SK-N-SH (cell line): ENCODE data around the gene MAP2K5.

Experiments
- NRF1 ChIP-seq: IDR thresholded peaks from 2 replicates; pipeline ENCODE4 v1.6.1; 2012; ENCODE audit warnings: low read depth, mild to moderate bottlenecking, low read length
- RAD21 ChIP-seq: IDR thresholded peaks from 2 replicates; pipeline ENCODE4 v1.6.1; 2012; ENCODE audit warnings: mild to moderate bottlenecking, low read length
- TF ChIP-seq, protein P1 (sequence below): fragments of 200-600 bp; sonication (generic); IDR thresholded peaks from 2 replicates; pipeline ENCODE4 v1.6.1; 2017; ENCODE audit warnings: antibody characterized with exemption, mild to moderate bottlenecking, moderate library complexity

DNA sequence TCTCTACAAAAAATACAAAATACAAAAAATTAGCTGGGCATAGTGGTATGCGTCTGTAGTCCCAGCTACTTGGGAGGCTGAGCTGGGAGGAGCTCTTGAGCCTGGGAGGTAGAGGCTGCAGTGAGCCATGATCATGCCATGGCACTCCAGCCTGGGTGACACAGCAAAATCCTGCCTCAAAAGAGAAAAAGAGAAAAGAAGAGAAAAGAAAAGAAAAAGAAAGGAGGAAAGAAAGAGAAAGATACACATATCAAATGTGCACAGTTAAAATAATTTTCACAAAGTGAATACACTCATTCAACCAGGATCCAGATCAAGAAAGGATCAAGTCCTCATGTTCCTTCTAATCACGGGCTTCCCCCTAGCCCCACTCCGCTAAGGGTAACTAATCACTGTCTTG is 27.4 kb upstream of the MAP2K5 start:
- TF ChIP-seq RAD21 (no peak), NRF1 (no peak)
- TF ChIP-seq, protein P1, sequence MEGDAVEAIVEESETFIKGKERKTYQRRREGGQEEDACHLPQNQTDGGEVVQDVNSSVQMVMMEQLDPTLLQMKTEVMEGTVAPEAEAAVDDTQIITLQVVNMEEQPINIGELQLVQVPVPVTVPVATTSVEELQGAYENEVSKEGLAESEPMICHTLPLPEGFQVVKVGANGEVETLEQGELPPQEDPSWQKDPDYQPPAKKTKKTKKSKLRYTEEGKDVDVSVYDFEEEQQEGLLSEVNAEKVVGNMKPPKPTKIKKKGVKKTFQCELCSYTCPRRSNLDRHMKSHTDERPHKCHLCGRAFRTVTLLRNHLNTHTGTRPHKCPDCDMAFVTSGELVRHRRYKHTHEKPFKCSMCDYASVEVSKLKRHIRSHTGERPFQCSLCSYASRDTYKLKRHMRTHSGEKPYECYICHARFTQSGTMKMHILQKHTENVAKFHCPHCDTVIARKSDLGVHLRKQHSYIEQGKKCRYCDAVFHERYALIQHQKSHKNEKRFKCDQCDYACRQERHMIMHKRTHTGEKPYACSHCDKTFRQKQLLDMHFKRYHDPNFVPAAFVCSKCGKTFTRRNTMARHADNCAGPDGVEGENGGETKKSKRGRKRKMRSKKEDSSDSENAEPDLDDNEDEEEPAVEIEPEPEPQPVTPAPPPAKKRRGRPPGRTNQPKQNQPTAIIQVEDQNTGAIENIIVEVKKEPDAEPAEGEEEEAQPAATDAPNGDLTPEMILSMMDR, result no peak
